ENCODE data around the gene TUBGCP6.

The TUBGCP6 gene

GRCh38 chr22:50249341-50250248 is 4.8 kb upstream of the TUBGCP6 start:
- Histone ChIP-seq H3K4me3 (ENCODE audit: low read length, poor library complexity, severe bottlenecking) (peak overlapping the region; percentile 90), H3K9me2 (replicated peaks; ENCODE audit: low read depth, low read length) (no peaks in the 10 kb centered on the region), H3K36me3 (ENCODE audit: insufficient read depth, low read length) (no peaks in the 10 kb centered on the region), H3K27me3 (ENCODE audit: insufficient read depth, low read length, poor library complexity, severe bottlenecking) (no peaks in the 10 kb centered on the region), H3K9ac (ENCODE audit: low read depth, low read length, poor library complexity, severe bottlenecking) (peak overlapping the region; percentile 94), H4K20me1 (ENCODE audit: insufficient read depth, low read length, poor library complexity, severe bottlenecking) (peaks cover 26% of the 10 kb centered on the region), H3K79me2 (ENCODE audit: insufficient read depth, low read length) (peaks cover 27% of the 10 kb centered on the region; the same call in 1 of the 2 replicates), H3K9me3 (ENCODE audit: insufficient read depth, low read depth, low read length) (no peaks in the 10 kb centered on the region), H3K4me2 (ENCODE audit: low read depth, low read length, poor library complexity, severe bottlenecking) (peak overlapping the region; percentile 94), H3K4me1 (ENCODE audit: insufficient read depth, low read length, poor library complexity, severe bottlenecking) (peaks cover 23% of the 10 kb centered on the region), H3F3A (ENCODE audit: low read depth) (no peaks in the 10 kb centered on the region), H2AFZ (ENCODE audit: low read length) (no peak overlapping the region)
- no peak for TF ChIP-seq EZH2phosphoT487 (IDR thresholded peaks at IDR 0.05; ENCODE audit: borderline replicate concordance)
- TF ChIP-seq CTCF (conservative IDR thresholded peaks at IDR 0.05; ENCODE audit: low read length): no peak

- Histone ChIP-seq H4K20me1 (ENCODE audit: insufficient read depth, low read length, poor library complexity, severe bottlenecking) (peaks cover 31% of the 10 kb centered on the region), H3K9ac (ENCODE audit: low read depth, low read length, poor library complexity, severe bottlenecking) (no peak overlapping the region), H3K79me2 (ENCODE audit: insufficient read depth, low read length) (peaks cover 39% of the 10 kb centered on the region), H2AFZ (ENCODE audit: low read length) (no peak overlapping the region), H3K4me2 (ENCODE audit: low read depth, low read length, poor library complexity, severe bottlenecking) (no peak overlapping the region), H3K4me1 (ENCODE audit: insufficient read depth, low read length, poor library complexity, severe bottlenecking) (peaks cover 31% of the 10 kb centered on the region), H3K36me3 (ENCODE audit: insufficient read depth, low read length) (no peaks in the 10 kb centered on the region), H3K4me3 (ENCODE audit: low read length, poor library complexity, severe bottlenecking) (no peak overlapping the region), H3K27me3 (ENCODE audit: insufficient read depth, low read length, poor library complexity, severe bottlenecking) (no peaks in the 10 kb centered on the region), H3K9me2 (replicated peaks; ENCODE audit: low read depth, low read length) (no peaks in the 10 kb centered on the region), H3K9me3 (ENCODE audit: insufficient read depth, low read depth, low read length) (no peaks in the 10 kb centered on the region), H3F3A (ENCODE audit: low read depth) (no peaks in the 10 kb centered on the region)
- TF ChIP-seq CTCF (conservative IDR thresholded peaks at IDR 0.05; ENCODE audit: low read length) (no peak), EZH2phosphoT487 (IDR thresholded peaks at IDR 0.05; ENCODE audit: borderline replicate concordance) (no peak)
These were observed 3.6 kb upstream of the TUBGCP6 start for GRCh38 chr22:50248196-50249081.

- H3K4me2 ChIP-seq (ENCODE audit: low read depth, low read length, poor library complexity, severe bottlenecking): no peak overlapping the region
- peaks cover 31% of the 10 kb centered on the region for H3K4me1 ChIP-seq (ENCODE audit: insufficient read depth, low read length, poor library complexity, severe bottlenecking)
- H3K79me2 ChIP-seq (ENCODE audit: insufficient read depth, low read length): peaks cover 46% of the 10 kb centered on the region
These were observed 2.9 kb upstream of the TUBGCP6 start for GRCh38 chr22:50247748-50248147.

More at GRCh38 chr22:50247748-50248147, 2.9 kb upstream of the TUBGCP6 start:
- H3K9me2 ChIP-seq (replicated peaks; ENCODE audit: low read depth, low read length): no peaks in the 10 kb centered on the region
- H3K27me3 ChIP-seq (ENCODE audit: insufficient read depth, low read length, poor library complexity, severe bottlenecking): no peaks in the 10 kb centered on the region
- H4K20me1 ChIP-seq (ENCODE audit: insufficient read depth, low read length, poor library complexity, severe bottlenecking): peaks cover 31% of the 10 kb centered on the region
- H2AFZ ChIP-seq (ENCODE audit: low read length): no peak overlapping the region
- no peak overlapping the region for H3K9ac ChIP-seq (ENCODE audit: low read depth, low read length, poor library complexity, severe bottlenecking)
- no peaks in the 10 kb centered on the region for H3K9me3 ChIP-seq (ENCODE audit: insufficient read depth, low read depth, low read length)
- no peak overlapping the region for H3K4me3 ChIP-seq (ENCODE audit: low read length, poor library complexity, severe bottlenecking)
- H3F3A ChIP-seq (ENCODE audit: low read depth): no peaks in the 10 kb centered on the region
- H3K36me3 ChIP-seq (ENCODE audit: insufficient read depth, low read length): no peaks in the 10 kb centered on the region
- TF ChIP-seq CTCF (conservative IDR thresholded peaks at IDR 0.05; ENCODE audit: low read length) (no peak), EZH2phosphoT487 (IDR thresholded peaks at IDR 0.05; ENCODE audit: borderline replicate concordance) (no peak)
